ENCODE data around the gene MLYCD. TPM values are rescaled to one million over a fixed set of nuclear protein-coding genes. Genes with fewer than 3 reads are reported as not detected.
"Not testable (repeated sequence)": the region's sequence is repeated elsewhere in the genome, so short reads cannot be mapped to it uniquely, and the experiment has no call there.

The MLYCD gene
- total and polyA plus RNA-seq, 8 donors = 3.4 to 6.6 (median 4.1) TPM

- intact Hi-C loops (cut with DNase I) = no loop called here
- no peak for ATAC-seq
- H3K9me3 ChIP-seq = no peaks in the 10 kb centered on the region
- H3K36me3 ChIP-seq = no peaks in the 10 kb centered on the region
- peaks cover 0 to 4% of the 10 kb centered on the region in 2 donors for H3K4me1 ChIP-seq
- no peaks in the 10 kb centered on the region for H3K27me3 ChIP-seq
- no peak overlapping the region for H3K27ac ChIP-seq
- no peak overlapping the region for H3K4me3 ChIP-seq
- no peak for DNase-seq
- TF ChIP-seq CTCF (IDR thresholded peaks at IDR 0.05) = no peak
Measured at GRCh38 chr16:83937922-83938885, 39.3 kb downstream of the MLYCD start.

- DNase-seq = no peak
- Histone ChIP-seq H3K27me3 (no peaks in the 10 kb centered on the region), H3K4me3 (no peak overlapping the region), H3K9me3 (no peaks in the 10 kb centered on the region), H3K27ac (peak overlapping the region in 1 of 2 donors; percentile 39), H3K36me3 (no peaks in the 10 kb centered on the region), H3K4me1 (peaks cover 0 to 4% of the 10 kb centered on the region in 2 donors)
- intact Hi-C loops (cut with DNase I) = no loop called here
- ATAC-seq = peak; percentile 38
- TF ChIP-seq CTCF (IDR thresholded peaks at IDR 0.05) = no peak
Measured at GRCh38 chr16:83939266-83939855, 40.4 kb downstream of the MLYCD start.

GRCh38 chr16:83940119-83940518 lies 41.2 kb downstream of the MLYCD start:
- TF ChIP-seq CTCF (IDR thresholded peaks at IDR 0.05) = no peak
- no peak overlapping the region for H3K27ac ChIP-seq
- DNase-seq = no peak
- H3K4me3 ChIP-seq = no peak overlapping the region
- no peaks in the 10 kb centered on the region for H3K9me3 ChIP-seq
- intact Hi-C loops (cut with DNase I) = no loop called here
- no peak for ATAC-seq
- no peaks in the 10 kb centered on the region for H3K27me3 ChIP-seq
- H3K36me3 ChIP-seq = no peaks in the 10 kb centered on the region
- peaks cover 0 to 4% of the 10 kb centered on the region in 2 donors for H3K4me1 ChIP-seq

- no peak for TF ChIP-seq CTCF (IDR thresholded peaks at IDR 0.05)
- H3K9me3 ChIP-seq = no peaks in the 10 kb centered on the region
- no peaks in the 10 kb centered on the region for H3K36me3 ChIP-seq
- ATAC-seq = no peak
- peaks cover 0 to 4% of the 10 kb centered on the region in 2 donors for H3K4me1 ChIP-seq
- H3K27ac ChIP-seq = no peak overlapping the region
- no peaks in the 10 kb centered on the region for H3K27me3 ChIP-seq
- no peak overlapping the region for H3K4me3 ChIP-seq
- peak in 1 of 4 donors; percentile 58 for DNase-seq
- intact Hi-C loops (cut with DNase I) = no loop called here
Measured at GRCh38 chr16:83940630-83941378, 41.9 kb downstream of the MLYCD start.

- DNase-seq; H3K27ac ChIP-seq; H3K4me3 ChIP-seq; H3K9me3 ChIP-seq; H3K27me3 ChIP-seq; ATAC-seq; H3K36me3 ChIP-seq; H3K4me1 ChIP-seq; intact Hi-C loops (cut with DNase I): not testable (repeated sequence)
Measured at GRCh38 chr16:83941546-83941945, 42.6 kb downstream of the MLYCD start.

All from left lung (tissue), 10 donors.